Kidney (tissue), 14 donors: ENCODE data around the gene IL18BP. TPM values are rescaled to one million over a fixed set of nuclear protein-coding genes. Genes with fewer than 3 reads are reported as not detected.

Source experiments
- DNase-seq, 5 donors: peaks; one replicate each; pipeline ENCODE4 v3.0.0-alpha.2; 2013 to 2020
- FAIRE-seq: peaks from 2 replicates; lab custom pipeline; 2012; peaks lifted over from hg19 to GRCh38; lab: Jason Lieb, UNC
- H3K27ac ChIP-seq, 2 donors: one replicate each; pipeline ENCODE4 v1.7.0; 2013; ENCODE audit warnings: low read depth in 2 of 2, low read length in 2 of 2, inconsistent platforms in 1 of 2
- H3K27me3 ChIP-seq: one replicate; pipeline ENCODE4 v1.7.1; 2013; ENCODE audit warnings: low read length, inconsistent platforms; ENCODE audit not compliant: control insufficient read depth, insufficient read depth
- H3K36me3 ChIP-seq, 3 donors: one replicate each; pipeline versions ENCODE4 v1.7.0 to v1.7.1; 2013; ENCODE audit warnings: low read length in 3 of 3, control low read depth in 1 of 3, inconsistent platforms in 1 of 3; ENCODE audit not compliant: insufficient read depth in 3 of 3, control insufficient read depth in 2 of 3
- H3K4me1 ChIP-seq, 3 donors: one replicate each; pipeline versions ENCODE4 v1.7.0 to v1.7.1; 2013; ENCODE audit warnings: low read length in 3 of 3, inconsistent platforms in 1 of 3, low read depth in 1 of 3; ENCODE audit not compliant: control insufficient read depth in 2 of 3, insufficient read depth in 2 of 3
- H3K4me3 ChIP-seq, 3 donors: one replicate each; pipeline versions ENCODE4 v1.7.0 to v1.8.1; 2013; ENCODE audit warnings: low read length in 3 of 3, control low read depth in 1 of 3, inconsistent platforms in 1 of 3
- H3K9ac ChIP-seq, 3 donors: one replicate each; pipeline versions ENCODE4 v1.7.0 to v1.7.1; 2013; ENCODE audit warnings: low read length in 3 of 3, control low read depth in 1 of 3, inconsistent platforms in 1 of 3
- H3K9me3 ChIP-seq, 3 donors: one replicate each; pipeline versions ENCODE4 v1.7.0 to v1.7.1; 2013; ENCODE audit warnings: low read length in 3 of 3, control low read depth in 1 of 3, inconsistent platforms in 1 of 3; ENCODE audit not compliant: control insufficient read depth in 2 of 3, insufficient read depth in 1 of 3
- intact Hi-C: fragments of 100-400 bp; cut with DNase I; formaldehyde crosslinking; loops from one replicate; pipeline ENCODE4 v1.11.1; 2022
- polyA plus RNA-seq: library from polyadenylated mRNA; stranded (reverse); fragments of 350-450 nt; fragmentation: Illumina TruSeq; extraction: RNeasy Lipid Tissue Mini Kit (QIAGEN cat#74804); gene quantifications from one replicate; pipeline ENCODE4 v1.2.3, GENCODE V29; 2014; ENCODE audit warnings: low read depth, low replicate concordance; ENCODE audit not compliant: insufficient read depth
- total RNA-seq: library from RNA; stranded (reverse); fragmentation: NEBNext Ultra II Directional; extraction: Animal tissue kit (Norgen Biotek cat#: 25700); gene quantifications from one replicate; pipeline ENCODE4 v1.2.1, GENCODE V29; 2021
- TF ChIP-seq, protein P1 (sequence below): IDR thresholded peaks from 3 replicates; pipeline ENCODE4 v1.5.1; 2012; ENCODE audit warnings: mild to moderate bottlenecking, moderate library complexity, borderline replicate concordance; ENCODE audit not compliant: insufficient read depth; ENCODE audit errors: extremely low read depth
- donor health status: control.
- donor health status: control.
- donor health status: control.
- donor health status: control.
- donor health status: control.
- donor health status: DM: yes; HTN: yes; CAD: no.
- donor health status: Normal renal cell carcinoma (clear cell type).

IL18BP gene
- total and polyA plus RNA-seq, 2 donors from 2014 or later, result 19.5 to 21.1 TPM

- DNase-seq (no peak), FAIRE-seq (no peak)
- Histone ChIP-seq H3K27me3 (no peaks in the 10 kb centered on the region), H3K9ac (no peak overlapping the region), H3K4me1 (peaks cover 0 to 34% (median 25%) of the 10 kb centered on the region in 3 donors), H3K27ac (no peak overlapping the region), H3K9me3 (no peaks in the 10 kb centered on the region), H3K36me3 (peaks cover 12 to 98% (median 78%) of the 10 kb centered on the region in 3 donors), H3K4me3 (no peak overlapping the region)
- intact Hi-C loops, result no loop called here
- TF ChIP-seq, protein P1, sequence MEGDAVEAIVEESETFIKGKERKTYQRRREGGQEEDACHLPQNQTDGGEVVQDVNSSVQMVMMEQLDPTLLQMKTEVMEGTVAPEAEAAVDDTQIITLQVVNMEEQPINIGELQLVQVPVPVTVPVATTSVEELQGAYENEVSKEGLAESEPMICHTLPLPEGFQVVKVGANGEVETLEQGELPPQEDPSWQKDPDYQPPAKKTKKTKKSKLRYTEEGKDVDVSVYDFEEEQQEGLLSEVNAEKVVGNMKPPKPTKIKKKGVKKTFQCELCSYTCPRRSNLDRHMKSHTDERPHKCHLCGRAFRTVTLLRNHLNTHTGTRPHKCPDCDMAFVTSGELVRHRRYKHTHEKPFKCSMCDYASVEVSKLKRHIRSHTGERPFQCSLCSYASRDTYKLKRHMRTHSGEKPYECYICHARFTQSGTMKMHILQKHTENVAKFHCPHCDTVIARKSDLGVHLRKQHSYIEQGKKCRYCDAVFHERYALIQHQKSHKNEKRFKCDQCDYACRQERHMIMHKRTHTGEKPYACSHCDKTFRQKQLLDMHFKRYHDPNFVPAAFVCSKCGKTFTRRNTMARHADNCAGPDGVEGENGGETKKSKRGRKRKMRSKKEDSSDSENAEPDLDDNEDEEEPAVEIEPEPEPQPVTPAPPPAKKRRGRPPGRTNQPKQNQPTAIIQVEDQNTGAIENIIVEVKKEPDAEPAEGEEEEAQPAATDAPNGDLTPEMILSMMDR, result no peak
Measured at GRCh38 chr11:72010529-72011233, 12.0 kb downstream of the IL18BP start.

DNA sequence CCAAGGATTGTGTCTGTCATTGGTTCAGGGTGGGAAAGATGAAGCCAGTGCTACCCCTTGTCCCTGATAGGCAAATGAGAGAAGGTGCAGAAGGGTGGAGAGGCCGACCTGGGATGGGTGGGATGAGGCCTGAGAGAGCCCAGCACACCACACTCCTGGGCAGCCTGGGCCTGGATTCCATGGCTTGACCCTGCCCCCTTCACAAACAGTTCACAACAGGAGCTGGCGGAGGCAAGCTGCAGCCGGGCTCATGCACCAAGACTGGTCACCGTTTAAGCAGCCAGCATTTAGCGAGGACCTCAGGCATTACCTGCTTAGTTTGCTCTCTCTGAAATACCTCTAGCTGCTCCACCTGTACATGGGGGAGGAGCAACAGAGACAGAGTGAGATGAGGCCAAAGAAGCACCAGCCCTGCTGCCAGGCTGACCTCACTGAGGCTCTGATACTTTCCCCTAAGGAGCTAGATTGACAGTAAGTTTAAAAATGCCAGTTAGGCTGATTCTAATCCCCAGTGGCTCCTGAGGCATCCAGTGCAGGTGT is 13.5 kb downstream of the IL18BP start:
- no peak for DNase-seq
- peaks cover 9 to 98% (median 78%) of the 10 kb centered on the region in 3 donors for H3K36me3 ChIP-seq
- peaks cover 0 to 34% (median 29%) of the 10 kb centered on the region in 3 donors for H3K4me1 ChIP-seq
- no peaks in the 10 kb centered on the region for H3K9me3 ChIP-seq
- TF ChIP-seq, protein P1, result no peak
- FAIRE-seq, result no peak
- peak overlapping the region in 1 of 2 donors; percentile 15 for H3K27ac ChIP-seq
- no peak overlapping the region for H3K9ac ChIP-seq
- no peaks in the 10 kb centered on the region for H3K27me3 ChIP-seq
- no peak overlapping the region for H3K4me3 ChIP-seq
- intact Hi-C loops, result no loop called here

GRCh38 chr11:72012897-72013721 is 14.4 kb downstream of the IL18BP start:
- no peak overlapping the region for H3K9ac ChIP-seq
- no peak for FAIRE-seq
- H3K4me1 ChIP-seq, result peaks cover 0 to 34% (median 29%) of the 10 kb centered on the region in 3 donors
- H3K36me3 ChIP-seq, result peaks cover 9 to 98% (median 78%) of the 10 kb centered on the region in 3 donors
- intact Hi-C loops, result no loop called here
- peak in 1 of 5 donors; percentile 85 for DNase-seq
- no peaks in the 10 kb centered on the region for H3K27me3 ChIP-seq
- no peak overlapping the region for H3K27ac ChIP-seq
- no peak overlapping the region for H3K4me3 ChIP-seq
- TF ChIP-seq, protein P1, result no peak
- H3K9me3 ChIP-seq, result no peaks in the 10 kb centered on the region
